ENCODE results near the gene SRRM3. TPM values are rescaled to one million over a fixed set of nuclear protein-coding genes. Genes with fewer than 3 reads are reported as not detected.

The SRRM3 gene
- total and polyA plus RNA-seq, 9 of the 15 experiments (the other 6 are each of a cell fraction or from before 2014, with no cell fraction given): 0.04 to 0.91 (median 0.46) TPM; not detected in 2

- no peak for TF ChIP-seq CHAMP1 (IDR thresholded peaks at IDR 0.05)
- TF ChIP-seq CHD4 (IDR thresholded peaks at IDR 0.05; ENCODE audit: insufficient read depth, insufficient replicate concordance, low read depth, low read length, poor library complexity, severe bottlenecking): peak; percentile 18
- no peak for TF ChIP-seq MEIS2 (IDR thresholded peaks at IDR 0.05; ENCODE audit: partially characterized antibody)
- TF ChIP-seq HDAC2 (IDR thresholded peaks at IDR 0.05): 0 out of 2 replicates have a peak, but pooled peaks have one; percentile 27
- TF ChIP-seq ZKSCAN3 (CRISPR knock-in tag; IDR thresholded peaks at IDR 0.05): no peak
- TF ChIP-seq SIRT6 (IDR thresholded peaks at IDR 0.05; ENCODE audit: low read depth, low read length): no peak
- TF ChIP-seq CBX3 (IDR thresholded peaks at IDR 0.05; ENCODE audit: borderline replicate concordance in 1 of 2, low read length in 2 of 2): no peak
- peak; percentile 51 for TF ChIP-seq CBFA2T3 (IDR thresholded peaks at IDR 0.05)
- TF ChIP-seq SAFB (IDR thresholded peaks at IDR 0.05; ENCODE audit: borderline replicate concordance, low read depth, low read length): no peak
- no peak for TF ChIP-seq USF2 (CRISPR knock-in tag; IDR thresholded peaks at IDR 0.05)
- no peak for TF ChIP-seq ATF2 (CRISPR knock-in tag; IDR thresholded peaks at IDR 0.05)
- TF ChIP-seq MITF (IDR thresholded peaks at IDR 0.05): no peak
- TF ChIP-seq MED1 (CRISPR knock-in tag; IDR thresholded peaks at IDR 0.05; ENCODE audit: borderline replicate concordance): no peak
- TF ChIP-seq ZBTB8A (IDR thresholded peaks at IDR 0.05; ENCODE audit: partially characterized antibody): no peak
- TF ChIP-seq PRMT5 (CRISPR knock-in tag; IDR thresholded peaks at IDR 0.05): no peak
- no peak for TF ChIP-seq SMARCC2 (IDR thresholded peaks at IDR 0.05; ENCODE audit: low read depth)
- no peak for TF ChIP-seq FOXA3 (CRISPR knock-in tag; conservative IDR thresholded peaks at IDR 0.05 in 1 of 2, IDR thresholded peaks at IDR 0.05 in 1 of 2)
- no peak; the same call in 1 of the 2 replicates for TF ChIP-seq LCOR (CRISPR knock-in tag; IDR thresholded peaks at IDR 0.05)
- TF ChIP-seq KDM1A (IDR thresholded peaks at IDR 0.05): peak in 1 of 2 experiments; percentile 32; a peak in 1 of 4 replicates
- TF ChIP-seq CBX1 (IDR thresholded peaks at IDR 0.05; ENCODE audit: low read depth): peak; percentile 30; the same call in 1 of the 2 replicates
Measured at GRCh38 chr7:76317782-76318487, 116.2 kb downstream of the SRRM3 start (continued).

Measured in K562 (cell line).